GM12801 (cell line): Measurements from ENCODE around the gene PTPRE.

Experiments used
- TF ChIP-seq, protein P1 (sequence below): IDR thresholded peaks from one replicate; pipeline ENCODE4 v1.5.1; 2011; ENCODE audit warnings: control low read depth; ENCODE audit not compliant: insufficient read length; ENCODE audit errors: extremely low read depth

The PTPRE gene

DNA sequence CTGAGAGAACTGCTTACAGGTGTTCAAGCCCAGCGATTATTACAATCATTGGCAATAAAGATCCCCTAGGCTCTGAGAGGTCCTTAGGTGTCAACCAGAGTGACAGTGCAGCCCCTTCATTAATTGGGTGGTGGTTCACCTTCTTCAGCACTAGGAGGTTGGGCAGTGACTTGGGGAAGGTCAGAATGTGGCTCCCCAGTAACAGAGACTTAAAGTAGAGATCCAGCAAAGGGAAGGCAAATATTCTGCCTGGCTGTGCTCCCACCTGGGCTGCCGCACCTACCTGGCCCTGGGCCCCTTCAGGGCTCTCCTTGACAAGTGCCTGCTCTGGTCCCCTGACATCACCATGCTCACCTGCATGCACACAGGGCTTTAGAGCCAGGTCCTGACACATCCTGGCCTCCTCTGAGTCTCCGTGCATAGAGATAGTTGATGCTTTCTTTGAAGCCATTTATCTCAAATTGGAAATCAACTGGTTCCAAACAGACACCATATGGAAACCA lies 16.0 kb upstream of the PTPRE start:
- TF ChIP-seq, protein P1, sequence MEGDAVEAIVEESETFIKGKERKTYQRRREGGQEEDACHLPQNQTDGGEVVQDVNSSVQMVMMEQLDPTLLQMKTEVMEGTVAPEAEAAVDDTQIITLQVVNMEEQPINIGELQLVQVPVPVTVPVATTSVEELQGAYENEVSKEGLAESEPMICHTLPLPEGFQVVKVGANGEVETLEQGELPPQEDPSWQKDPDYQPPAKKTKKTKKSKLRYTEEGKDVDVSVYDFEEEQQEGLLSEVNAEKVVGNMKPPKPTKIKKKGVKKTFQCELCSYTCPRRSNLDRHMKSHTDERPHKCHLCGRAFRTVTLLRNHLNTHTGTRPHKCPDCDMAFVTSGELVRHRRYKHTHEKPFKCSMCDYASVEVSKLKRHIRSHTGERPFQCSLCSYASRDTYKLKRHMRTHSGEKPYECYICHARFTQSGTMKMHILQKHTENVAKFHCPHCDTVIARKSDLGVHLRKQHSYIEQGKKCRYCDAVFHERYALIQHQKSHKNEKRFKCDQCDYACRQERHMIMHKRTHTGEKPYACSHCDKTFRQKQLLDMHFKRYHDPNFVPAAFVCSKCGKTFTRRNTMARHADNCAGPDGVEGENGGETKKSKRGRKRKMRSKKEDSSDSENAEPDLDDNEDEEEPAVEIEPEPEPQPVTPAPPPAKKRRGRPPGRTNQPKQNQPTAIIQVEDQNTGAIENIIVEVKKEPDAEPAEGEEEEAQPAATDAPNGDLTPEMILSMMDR, result no peak

DNA sequence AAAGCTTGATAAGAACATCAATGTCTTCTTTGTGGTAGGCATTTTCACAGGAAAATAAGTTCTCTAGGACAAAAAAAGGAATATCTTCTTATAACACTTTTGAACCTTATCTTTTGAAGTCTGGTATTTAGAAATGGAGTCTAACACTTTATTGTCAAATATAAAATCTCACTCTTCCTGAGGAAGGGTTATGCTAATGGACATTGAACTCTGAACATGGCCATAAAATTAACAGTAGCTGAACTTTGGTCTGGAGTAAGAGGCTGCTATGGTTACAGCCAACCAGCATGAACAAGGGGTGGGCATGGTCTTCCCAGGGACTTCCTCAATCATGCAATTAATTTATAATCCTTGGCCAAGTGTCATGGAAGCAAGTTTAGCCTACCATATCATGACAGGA lies 14.2 kb upstream of the PTPRE start, which contains the start of gene CLRN3:
Gene CLRN3, minus strand, starts transcription at position 199 of the 400 bp plus-strand sequence. Its CDS starts 157 bp downstream, at position 42.
- TF ChIP-seq, protein P1, result no peak

DNA sequence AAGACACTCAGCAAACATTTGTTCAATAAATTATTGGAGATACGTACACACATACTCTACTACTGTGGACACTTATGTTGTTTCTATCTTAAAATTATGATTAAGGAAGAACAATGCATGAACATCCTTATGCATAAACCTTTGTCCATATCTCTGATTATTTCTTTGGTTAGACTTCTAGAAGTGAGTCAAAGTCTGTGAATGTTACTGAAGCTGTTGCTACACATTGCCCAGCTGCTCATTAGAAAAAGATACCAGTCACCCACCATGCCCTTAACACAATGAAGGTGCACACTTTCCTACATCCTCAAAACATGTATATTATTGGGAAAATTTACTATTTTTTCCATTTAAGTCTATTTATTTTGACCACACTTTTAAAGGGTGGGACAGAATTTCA lies 12.8 kb upstream of the PTPRE start:
- TF ChIP-seq, protein P1, result no peak

DNA sequence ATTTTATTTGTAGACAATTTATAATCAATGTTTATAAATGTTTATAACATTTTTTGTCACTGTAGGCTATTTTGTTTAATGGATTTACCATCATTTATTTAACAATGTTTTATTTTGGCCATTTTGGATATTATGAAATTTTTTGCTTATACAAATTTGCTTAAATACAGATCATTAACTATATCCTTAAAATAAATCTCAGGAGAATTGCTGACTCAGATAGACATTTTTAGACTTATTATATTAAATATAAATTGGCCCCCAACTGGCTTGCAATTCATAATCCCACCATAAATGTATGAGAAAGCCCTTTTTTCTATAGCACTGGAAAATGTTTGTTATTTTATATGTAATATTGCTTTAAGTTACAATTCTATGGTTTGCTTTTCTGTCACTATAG lies 10.3 kb upstream of the PTPRE start:
- TF ChIP-seq, protein P1, result no peak

DNA sequence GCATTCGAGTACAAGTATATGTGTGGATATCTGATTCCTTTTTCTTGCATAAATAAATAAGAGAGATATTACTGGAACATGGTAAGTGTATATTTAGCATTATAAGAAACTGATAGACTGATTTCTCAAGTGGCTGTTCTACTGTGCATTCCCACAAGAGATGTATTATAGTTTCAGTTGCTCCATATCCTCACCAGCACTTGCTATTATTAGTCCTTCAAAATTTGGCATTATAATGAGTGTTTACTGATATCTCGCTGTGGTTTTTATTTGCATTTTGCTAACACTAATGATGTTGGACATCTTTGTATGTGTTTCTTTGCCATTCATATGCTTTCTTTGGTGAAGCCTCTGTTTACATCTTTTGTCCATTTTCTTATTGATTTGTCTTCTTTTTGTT lies 9.7 kb upstream of the PTPRE start:
- TF ChIP-seq, protein P1, result no peak

DNA sequence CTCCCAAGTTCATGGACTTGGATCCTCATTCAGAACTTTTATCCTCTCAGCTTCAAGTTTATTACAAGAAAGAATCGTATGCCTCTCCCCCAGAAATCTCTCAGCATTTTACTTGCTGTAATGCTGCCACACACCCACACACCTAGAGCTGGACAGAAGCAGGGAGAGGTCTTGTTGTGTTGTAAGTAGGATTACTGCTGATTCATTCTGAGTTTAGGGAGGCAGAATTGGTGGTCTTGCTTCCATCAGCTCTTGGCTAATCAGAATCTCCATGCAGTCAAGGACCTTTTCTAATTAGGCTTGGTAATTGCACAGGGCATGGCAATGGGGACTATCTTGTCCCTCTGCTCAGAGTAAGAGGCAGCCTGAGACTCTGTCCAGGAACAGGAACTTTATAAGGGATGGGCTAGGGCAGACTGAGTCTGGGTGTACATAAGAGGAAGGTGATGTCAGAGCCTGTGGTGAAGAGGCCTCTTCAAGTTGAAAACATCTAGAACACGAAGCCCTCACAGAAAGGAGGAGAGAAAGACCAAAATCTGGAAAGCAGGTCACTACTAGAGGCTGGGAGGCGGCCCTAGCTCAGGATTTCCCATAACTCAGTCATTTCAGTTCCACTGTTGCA lies 7.0 kb upstream of the PTPRE start:
- TF ChIP-seq, protein P1, result no peak

DNA sequence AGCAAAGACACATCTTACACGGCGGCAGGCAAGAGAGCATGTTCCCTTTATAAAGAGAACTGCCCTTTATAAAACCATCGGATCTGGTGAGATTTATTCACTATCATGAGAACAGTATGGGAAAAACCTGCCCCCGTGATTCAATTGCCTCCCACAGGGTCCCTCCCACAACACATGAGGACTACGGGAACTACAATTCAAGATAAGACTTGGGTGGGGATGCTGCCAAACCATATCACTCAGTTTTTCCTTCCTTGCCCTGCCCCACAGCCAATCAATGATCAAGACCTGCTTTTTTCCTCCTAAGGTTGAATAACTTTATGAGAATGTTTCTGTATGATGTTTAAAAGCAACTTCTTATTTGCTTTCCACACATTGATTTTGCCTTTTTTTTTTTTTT lies 3.1 kb upstream of the PTPRE start:
- TF ChIP-seq, protein P1, result no peak
